Activated naive CD4-positive, alpha-beta T cell treated with anti-CD3 and anti-CD28 coated beads, Interleukin-2, amount 50 U/mL, for 24 hours (primary cell): ENCODE results near the gene HBA1.
A peak's percentile ranks its signal among the peaks of the same experiment; 100 is the strongest.
"Not testable (repeated sequence)": the region's sequence is repeated elsewhere in the genome, so short reads cannot be mapped to it uniquely, and the experiment has no call there.

Experiments used
- H3K27ac Mint-ChIP-seq: one replicate; pipeline ENCODE4 v1.8.0; 2021; ENCODE audit warnings: mild to moderate bottlenecking, mixed read lengths
- H3K27me3 Mint-ChIP-seq: one replicate; pipeline ENCODE4 v1.8.0; 2021; ENCODE audit warnings: mixed read lengths
- H3K36me3 Mint-ChIP-seq: one replicate; pipeline ENCODE4 v1.8.0; 2021; ENCODE audit warnings: mixed read lengths
- H3K4me1 Mint-ChIP-seq: one replicate; pipeline ENCODE4 v1.8.0; 2021; ENCODE audit warnings: mixed read lengths
- H3K4me3 Mint-ChIP-seq: one replicate; pipeline ENCODE4 v1.8.0; 2021; ENCODE audit warnings: mild to moderate bottlenecking, mixed read lengths
- H3K9me3 Mint-ChIP-seq: one replicate; pipeline ENCODE4 v1.8.0; 2021; ENCODE audit warnings: mixed read lengths

The HBA1 gene

DNA sequence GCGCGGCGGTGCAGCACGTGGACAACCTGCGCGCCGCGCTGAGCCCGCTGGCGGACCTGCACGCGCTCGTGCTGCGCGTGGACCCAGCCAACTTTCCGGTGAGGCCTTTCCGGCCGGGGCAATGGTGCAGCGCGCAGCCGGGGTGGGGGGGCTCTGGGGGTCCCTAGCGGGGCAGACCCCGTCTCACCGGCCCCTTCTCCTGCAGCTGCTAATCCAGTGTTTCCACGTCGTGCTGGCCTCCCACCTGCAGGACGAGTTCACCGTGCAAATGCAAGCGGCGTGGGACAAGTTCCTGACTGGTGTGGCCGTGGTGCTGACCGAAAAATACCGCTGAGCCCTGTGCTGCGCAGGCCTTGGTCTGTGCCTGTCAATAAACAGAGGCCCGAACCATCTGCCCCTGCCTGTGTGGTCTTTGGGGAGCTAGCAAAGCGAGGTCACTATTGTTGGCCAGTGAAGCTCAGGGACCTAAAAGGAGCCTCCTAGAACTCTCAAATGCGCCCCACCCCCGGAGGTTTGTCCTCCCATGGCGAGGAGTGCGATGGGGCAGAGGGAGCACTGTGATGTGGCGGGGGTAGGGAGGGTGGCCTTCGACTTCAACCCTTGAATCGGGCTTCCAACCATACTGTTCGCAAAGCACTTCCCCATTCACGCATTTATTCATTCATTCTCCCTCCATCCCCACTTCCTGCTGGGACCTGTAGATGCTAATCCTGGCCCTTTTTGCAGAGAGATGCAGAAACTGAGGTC, 9.9 kb upstream of the HBA1 start:
- Mint-ChIP-seq H3K4me1 (peaks cover 5% of the 10 kb centered on the region), H3K27ac (no peak overlapping the region), H3K36me3 (no peaks in the 10 kb centered on the region), H3K9me3 (no peaks in the 10 kb centered on the region), H3K27me3 (peaks cover 29% of the 10 kb centered on the region), H3K4me3 (peak overlapping the region; percentile 39)

DNA sequence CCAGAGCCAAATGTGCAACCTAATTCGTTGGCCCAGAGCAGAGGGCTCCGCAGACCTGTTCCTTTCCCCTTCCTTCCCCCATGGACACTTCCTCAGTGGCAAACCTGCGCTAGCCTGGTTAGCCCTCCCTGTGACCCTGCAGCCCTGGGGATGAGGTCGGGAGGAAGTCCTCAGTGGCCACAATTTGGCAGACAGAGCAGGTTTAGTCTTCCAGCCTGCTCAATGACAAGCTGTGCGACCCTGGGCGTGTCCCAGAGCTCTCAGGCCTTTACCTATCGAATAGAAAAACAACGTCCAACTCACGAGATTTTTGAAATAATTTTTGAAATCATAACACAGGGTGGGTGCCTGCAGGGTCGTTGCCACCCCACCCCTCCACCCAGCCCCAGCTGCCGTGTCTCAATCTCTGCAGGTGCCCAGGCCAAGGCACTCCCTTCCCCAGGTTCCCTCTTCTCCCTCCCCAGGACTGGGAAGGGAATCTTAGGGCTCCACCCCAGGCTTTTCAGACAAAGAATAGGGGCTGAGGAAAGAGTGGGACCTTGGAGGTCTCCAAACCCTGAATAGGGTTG, 9.3 kb upstream of the HBA1 start:
- peaks cover 33% of the 10 kb centered on the region for H3K27me3 Mint-ChIP-seq
- H3K9me3 Mint-ChIP-seq, result no peaks in the 10 kb centered on the region
- H3K4me1 Mint-ChIP-seq, result peaks cover 5% of the 10 kb centered on the region
- H3K4me3 Mint-ChIP-seq, result peak overlapping the region; percentile 24
- no peaks in the 10 kb centered on the region for H3K36me3 Mint-ChIP-seq
- no peak overlapping the region for H3K27ac Mint-ChIP-seq

- Mint-ChIP-seq H3K4me1 (peaks cover 8% of the 10 kb centered on the region), H3K27ac (peak overlapping the region; percentile 25), H3K27me3 (peaks cover 33% of the 10 kb centered on the region), H3K4me3 (no peak overlapping the region), H3K36me3 (no peaks in the 10 kb centered on the region), H3K9me3 (no peaks in the 10 kb centered on the region)
These were observed 8.1 kb upstream of the HBA1 start for GRCh38 chr16:168424-168823.

GRCh38 chr16:169014-169413, 7.5 kb upstream of the HBA1 start:
- no peak overlapping the region for H3K27ac Mint-ChIP-seq
- no peaks in the 10 kb centered on the region for H3K36me3 Mint-ChIP-seq
- H3K9me3 Mint-ChIP-seq, result no peaks in the 10 kb centered on the region
- H3K4me1 Mint-ChIP-seq, result peaks cover 10% of the 10 kb centered on the region
- H3K4me3 Mint-ChIP-seq, result no peak overlapping the region
- H3K27me3 Mint-ChIP-seq, result peaks cover 33% of the 10 kb centered on the region

DNA sequence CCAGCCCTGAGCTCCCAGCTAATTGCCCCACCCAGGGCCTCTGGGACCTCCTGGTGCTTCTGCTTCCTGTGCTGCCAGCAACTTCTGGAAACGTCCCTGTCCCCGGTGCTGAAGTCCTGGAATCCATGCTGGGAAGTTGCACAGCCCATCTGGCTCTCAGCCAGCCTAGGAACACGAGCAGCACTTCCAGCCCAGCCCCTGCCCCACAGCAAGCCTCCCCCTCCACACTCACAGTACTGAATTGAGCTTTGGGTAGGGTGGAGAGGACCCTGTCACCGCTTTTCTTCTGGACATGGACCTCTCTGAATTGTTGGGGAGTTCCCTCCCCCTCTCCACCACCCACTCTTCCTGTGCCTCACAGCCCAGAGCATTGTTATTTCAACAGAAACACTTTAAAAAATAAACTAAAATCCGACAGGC, 6.4 kb upstream of the HBA1 start:
- H3K4me3 Mint-ChIP-seq, H3K27ac Mint-ChIP-seq, H3K36me3 Mint-ChIP-seq, H3K9me3 Mint-ChIP-seq: not testable (repeated sequence)
- Mint-ChIP-seq H3K4me1 (peaks cover 13% of the 10 kb centered on the region), H3K27me3 (peaks cover 42% of the 10 kb centered on the region)

DNA sequence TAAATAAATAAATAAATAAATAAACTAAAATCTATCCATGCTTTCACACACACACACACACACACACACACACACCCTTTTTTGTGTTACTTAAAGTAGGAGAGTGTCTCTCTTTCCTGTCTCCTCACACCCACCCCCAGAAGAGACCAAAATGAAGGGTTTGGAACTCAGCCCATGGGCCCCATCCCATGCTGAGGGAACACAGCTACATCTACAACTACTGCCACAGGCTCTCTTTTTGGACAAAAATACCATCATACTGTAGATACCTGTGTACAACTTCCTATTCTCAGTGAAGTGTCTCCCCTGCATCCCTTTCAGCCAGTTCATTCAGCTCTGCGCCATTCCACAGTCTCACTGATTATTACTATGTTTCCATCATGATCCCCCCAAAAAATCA, 5.7 kb upstream of the HBA1 start:
- no peaks in the 10 kb centered on the region for H3K36me3 Mint-ChIP-seq
- no peak overlapping the region for H3K4me3 Mint-ChIP-seq
- H3K27ac Mint-ChIP-seq, result no peak overlapping the region
- H3K4me1 Mint-ChIP-seq, result peaks cover 18% of the 10 kb centered on the region
- H3K27me3 Mint-ChIP-seq, result peaks cover 48% of the 10 kb centered on the region
- H3K9me3 Mint-ChIP-seq, result no peaks in the 10 kb centered on the region

GRCh38 chr16:172374-172941, 4.0 kb upstream of the HBA1 start, which contains the start of gene HBA2:
Gene HBA2, plus strand, starts transcription at chr16:172876. Its CDS starts 37 bp downstream, at chr16:172913.
- not testable (repeated sequence) for H3K9me3 Mint-ChIP-seq, H3K36me3 Mint-ChIP-seq, H3K27ac Mint-ChIP-seq
- H3K4me1 Mint-ChIP-seq, result peaks cover 13% of the 10 kb centered on the region
- H3K27me3 Mint-ChIP-seq, result peaks cover 44% of the 10 kb centered on the region
- peak within 1 kb of the TSS; percentile 7 for H3K4me3 Mint-ChIP-seq

- H3K27ac Mint-ChIP-seq, H3K9me3 Mint-ChIP-seq, H3K36me3 Mint-ChIP-seq: not testable (repeated sequence)
- Mint-ChIP-seq H3K4me3 (peak overlapping the region; percentile 7), H3K4me1 (peaks cover 18% of the 10 kb centered on the region), H3K27me3 (peaks cover 48% of the 10 kb centered on the region)
These were observed 3.1 kb upstream of the HBA1 start for GRCh38 chr16:173211-173854.

DNA sequence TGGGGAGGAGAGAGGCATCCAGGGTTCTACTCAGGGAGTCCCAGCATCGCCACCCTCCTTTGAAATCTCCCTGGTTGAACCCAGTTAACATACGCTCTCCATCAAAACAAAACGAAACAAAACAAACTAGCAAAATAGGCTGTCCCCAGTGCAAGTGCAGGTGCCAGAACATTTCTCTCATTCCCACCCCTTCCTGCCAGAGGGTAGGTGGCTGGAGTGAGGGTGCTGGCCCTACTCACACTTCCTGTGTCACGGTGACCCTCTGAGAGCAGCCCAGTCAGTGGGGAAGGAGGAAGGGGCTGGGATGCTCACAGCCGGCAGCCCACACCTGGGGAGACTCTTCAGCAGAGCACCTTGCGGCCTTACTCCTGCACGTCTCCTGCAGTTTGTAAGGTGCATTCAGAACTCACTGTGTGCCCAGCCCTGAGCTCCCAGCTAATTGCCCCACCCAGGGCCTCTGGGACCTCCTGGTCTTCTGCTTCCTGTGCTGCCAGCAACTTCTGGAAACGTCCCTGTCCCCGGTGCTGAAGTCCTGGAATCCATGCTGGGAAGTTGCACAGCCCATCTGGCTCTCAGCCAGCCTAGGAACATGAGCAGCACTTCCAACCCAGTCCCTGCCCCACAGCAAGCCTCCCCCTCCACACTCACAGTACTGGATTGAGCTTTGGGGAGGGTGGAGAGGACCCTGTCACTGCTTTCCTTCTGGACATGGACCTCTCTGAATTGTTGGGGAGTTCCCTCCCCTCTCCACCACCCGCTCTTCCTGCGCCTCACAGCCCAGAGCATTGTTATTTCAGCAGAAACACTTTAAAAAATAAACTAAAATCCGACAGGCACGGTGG, 2.3 kb upstream of the HBA1 start:
- not testable (repeated sequence) for H3K27ac Mint-ChIP-seq, H3K9me3 Mint-ChIP-seq, H3K36me3 Mint-ChIP-seq
- Mint-ChIP-seq H3K4me3 (peak overlapping the region; percentile 33), H3K4me1 (peaks cover 18% of the 10 kb centered on the region), H3K27me3 (peaks cover 46% of the 10 kb centered on the region)

DNA sequence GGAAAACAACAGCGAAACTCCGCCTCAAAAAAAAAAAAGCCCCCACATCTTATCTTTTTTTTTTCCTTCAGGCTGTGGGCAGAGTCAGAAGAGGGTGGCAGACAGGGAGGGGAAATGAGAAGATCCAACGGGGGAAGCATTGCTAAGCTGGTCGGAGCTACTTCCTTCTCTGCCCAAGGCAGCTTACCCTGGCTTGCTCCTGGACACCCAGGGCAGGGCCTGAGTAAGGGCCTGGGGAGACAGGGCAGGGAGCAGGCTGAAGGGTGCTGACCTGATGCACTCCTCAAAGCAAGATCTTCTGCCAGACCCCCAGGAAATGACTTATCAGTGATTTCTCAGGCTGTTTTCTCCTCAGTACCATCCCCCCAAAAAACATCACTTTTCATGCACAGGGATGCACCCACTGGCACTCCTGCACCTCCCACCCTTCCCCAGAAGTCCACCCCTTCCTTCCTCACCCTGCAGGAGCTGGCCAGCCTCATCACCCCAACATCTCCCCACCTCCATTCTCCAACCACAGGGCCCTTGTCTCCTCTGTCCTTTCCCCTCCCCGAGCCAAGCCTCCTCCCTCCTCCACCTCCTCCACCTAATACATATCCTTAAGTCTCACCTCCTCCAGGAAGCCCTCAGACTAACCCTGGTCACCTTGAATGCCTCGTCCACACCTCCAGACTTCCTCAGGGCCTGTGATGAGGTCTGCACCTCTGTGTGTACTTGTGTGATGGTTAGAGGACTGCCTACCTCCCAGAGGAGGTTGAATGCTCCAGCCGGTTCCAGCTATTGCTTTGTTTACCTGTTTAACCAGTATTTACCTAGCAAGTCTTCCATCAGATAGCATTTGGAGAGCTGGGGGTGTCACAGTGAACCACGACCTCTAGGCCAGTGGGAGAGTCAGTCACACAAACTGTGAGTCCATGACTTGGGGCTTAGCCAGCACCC, 1.2 kb upstream of the HBA1 start:
- Mint-ChIP-seq H3K9me3 (no peaks in the 10 kb centered on the region), H3K27ac (peak overlapping the region; percentile 59), H3K27me3 (peaks cover 43% of the 10 kb centered on the region), H3K36me3 (no peaks in the 10 kb centered on the region), H3K4me3 (peak overlapping the region; percentile 30), H3K4me1 (peaks cover 18% of the 10 kb centered on the region)

- not testable (repeated sequence) for H3K4me3 Mint-ChIP-seq, H3K9me3 Mint-ChIP-seq, H3K27ac Mint-ChIP-seq, H3K36me3 Mint-ChIP-seq
- Mint-ChIP-seq H3K4me1 (peaks cover 18% of the 10 kb centered on the region), H3K27me3 (peaks cover 37% of the 10 kb centered on the region)
These were observed 474 bp upstream of the HBA1 start for GRCh38 chr16:176006-176405.

GRCh38 chr16:177394-177822, 928 bp downstream of the HBA1 start:
- Mint-ChIP-seq H3K27ac (no peak overlapping the region), H3K4me3 (peak overlapping the region; percentile 36), H3K4me1 (peaks cover 18% of the 10 kb centered on the region), H3K27me3 (peaks cover 31% of the 10 kb centered on the region), H3K9me3 (no peaks in the 10 kb centered on the region), H3K36me3 (no peaks in the 10 kb centered on the region)

DNA sequence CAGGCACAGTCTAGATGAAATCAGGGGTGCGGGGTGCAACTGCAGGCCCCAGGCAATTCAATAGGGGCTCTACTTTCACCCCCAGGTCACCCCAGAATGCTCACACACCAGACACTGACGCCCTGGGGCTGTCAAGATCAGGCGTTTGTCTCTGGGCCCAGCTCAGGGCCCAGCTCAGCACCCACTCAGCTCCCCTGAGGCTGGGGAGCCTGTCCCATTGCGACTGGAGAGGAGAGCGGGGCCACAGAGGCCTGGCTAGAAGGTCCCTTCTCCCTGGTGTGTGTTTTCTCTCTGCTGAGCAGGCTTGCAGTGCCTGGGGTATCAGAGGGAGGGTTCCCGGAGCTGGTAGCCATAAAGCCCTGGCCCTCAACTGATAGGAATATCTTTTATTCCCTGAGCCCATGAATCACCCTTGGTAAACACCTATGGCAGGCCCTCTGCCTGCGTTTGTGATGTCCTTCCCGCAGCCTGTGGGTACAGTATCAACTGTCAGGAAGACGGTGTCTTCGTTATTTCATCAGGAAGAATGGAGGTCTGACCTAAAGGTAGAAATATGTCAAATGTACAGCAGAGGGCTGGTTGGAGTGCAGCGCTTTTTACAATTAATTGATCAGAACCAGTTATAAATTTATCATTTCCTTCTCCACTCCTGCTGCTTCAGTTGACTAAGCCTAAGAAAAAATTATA, 1.6 kb downstream of the HBA1 start:
- H3K4me1 Mint-ChIP-seq, result peaks cover 18% of the 10 kb centered on the region
- H3K4me3 Mint-ChIP-seq, result no peak overlapping the region
- no peak overlapping the region for H3K27ac Mint-ChIP-seq
- no peaks in the 10 kb centered on the region for H3K36me3 Mint-ChIP-seq
- H3K9me3 Mint-ChIP-seq, result no peaks in the 10 kb centered on the region
- H3K27me3 Mint-ChIP-seq, result peaks cover 31% of the 10 kb centered on the region

DNA sequence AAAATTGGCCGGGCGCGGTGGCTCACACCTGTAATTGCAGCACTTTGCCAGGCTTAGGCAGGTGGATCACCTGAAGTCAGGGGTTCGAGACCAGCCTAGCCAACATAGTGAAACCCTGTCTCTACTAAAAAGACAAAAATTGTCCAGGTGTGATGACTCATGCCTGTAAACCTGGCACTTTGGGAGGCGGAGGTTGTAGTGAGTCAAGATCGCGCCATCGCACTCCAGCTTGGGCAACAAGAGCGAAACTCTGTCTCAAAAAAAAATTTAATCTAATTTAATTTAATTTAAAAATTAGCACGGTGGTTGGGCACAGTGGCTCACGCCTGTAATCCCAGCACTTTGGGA, 2.2 kb downstream of the HBA1 start:
- peaks cover 13% of the 10 kb centered on the region for H3K4me1 Mint-ChIP-seq
- H3K9me3 Mint-ChIP-seq, result no peaks in the 10 kb centered on the region
- H3K36me3 Mint-ChIP-seq, result no peaks in the 10 kb centered on the region
- peaks cover 29% of the 10 kb centered on the region for H3K27me3 Mint-ChIP-seq
- H3K27ac Mint-ChIP-seq, result no peak overlapping the region
- H3K4me3 Mint-ChIP-seq, result no peak overlapping the region
